ENCODE data around the gene TTF1.

DNA sequence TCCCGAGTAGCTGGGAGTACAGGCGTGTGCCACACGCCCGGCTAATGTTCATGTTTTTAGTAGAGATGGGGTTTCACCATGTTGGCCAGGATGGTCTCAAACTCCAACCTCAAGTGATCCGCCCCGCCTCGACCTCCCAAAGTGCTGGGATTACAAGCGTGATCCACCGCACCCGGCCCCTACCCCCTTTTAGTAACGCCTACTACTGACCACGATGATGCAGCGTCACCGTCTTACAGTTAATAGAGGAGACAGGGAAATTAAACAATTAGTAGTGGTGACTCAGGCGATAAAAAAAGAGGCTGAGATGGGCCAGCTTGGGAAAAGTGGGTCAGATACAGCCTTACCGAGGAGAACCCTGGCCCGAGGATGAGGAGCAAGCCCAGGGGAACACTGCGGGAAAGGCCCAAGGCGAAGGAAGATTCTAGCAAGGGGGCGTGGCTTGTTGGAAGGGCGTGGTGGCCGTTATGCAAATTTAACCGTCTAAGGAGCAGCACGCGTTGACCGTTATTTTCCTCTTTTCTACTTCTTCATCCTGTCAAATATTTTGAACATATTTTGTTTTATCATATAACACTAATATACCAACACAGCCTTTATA lies 50.2 kb downstream of the TTF1 start:
- TF ChIP-seq HSF4 (CRISPR knock-in tag; IDR thresholded peaks at IDR 0.05; ENCODE audit: borderline replicate concordance) (no peak), KLF6 (CRISPR knock-in tag; IDR thresholded peaks at IDR 0.05; ENCODE audit: borderline replicate concordance) (no peak), NR3C1 (CRISPR knock-in tag; IDR thresholded peaks at IDR 0.05) (no peak), HNRNPUL1 (IDR thresholded peaks at IDR 0.05; ENCODE audit: low read length) (no peak), ZFP30 (CRISPR knock-in tag; IDR thresholded peaks at IDR 0.05; ENCODE audit: borderline replicate concordance) (no peak), SREBF1 (IDR thresholded peaks at IDR 0.05; ENCODE audit: borderline replicate concordance, low read depth, low read length) (no peak), USF2 (CRISPR knock-in tag; IDR thresholded peaks at IDR 0.05) (no peak), ZBTB8A (IDR thresholded peaks at IDR 0.05; ENCODE audit: partially characterized antibody) (no peak)
- TF ChIP-seq, protein P1, sequence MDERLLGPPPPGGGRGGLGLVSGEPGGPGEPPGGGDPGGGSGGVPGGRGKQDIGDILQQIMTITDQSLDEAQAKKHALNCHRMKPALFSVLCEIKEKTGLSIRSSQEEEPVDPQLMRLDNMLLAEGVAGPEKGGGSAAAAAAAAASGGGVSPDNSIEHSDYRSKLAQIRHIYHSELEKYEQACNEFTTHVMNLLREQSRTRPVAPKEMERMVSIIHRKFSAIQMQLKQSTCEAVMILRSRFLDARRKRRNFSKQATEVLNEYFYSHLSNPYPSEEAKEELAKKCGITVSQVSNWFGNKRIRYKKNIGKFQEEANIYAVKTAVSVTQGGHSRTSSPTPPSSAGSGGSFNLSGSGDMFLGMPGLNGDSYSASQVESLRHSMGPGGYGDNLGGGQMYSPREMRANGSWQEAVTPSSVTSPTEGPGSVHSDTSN (CRISPR knock-in tag; IDR thresholded peaks at IDR 0.05; ENCODE audit: low read depth) = no peak
- TF ChIP-seq, protein P1 (tag; conservative IDR thresholded peaks at IDR 0.05; ENCODE audit: low read depth) = no peak
- TF ChIP-seq, protein P2, sequence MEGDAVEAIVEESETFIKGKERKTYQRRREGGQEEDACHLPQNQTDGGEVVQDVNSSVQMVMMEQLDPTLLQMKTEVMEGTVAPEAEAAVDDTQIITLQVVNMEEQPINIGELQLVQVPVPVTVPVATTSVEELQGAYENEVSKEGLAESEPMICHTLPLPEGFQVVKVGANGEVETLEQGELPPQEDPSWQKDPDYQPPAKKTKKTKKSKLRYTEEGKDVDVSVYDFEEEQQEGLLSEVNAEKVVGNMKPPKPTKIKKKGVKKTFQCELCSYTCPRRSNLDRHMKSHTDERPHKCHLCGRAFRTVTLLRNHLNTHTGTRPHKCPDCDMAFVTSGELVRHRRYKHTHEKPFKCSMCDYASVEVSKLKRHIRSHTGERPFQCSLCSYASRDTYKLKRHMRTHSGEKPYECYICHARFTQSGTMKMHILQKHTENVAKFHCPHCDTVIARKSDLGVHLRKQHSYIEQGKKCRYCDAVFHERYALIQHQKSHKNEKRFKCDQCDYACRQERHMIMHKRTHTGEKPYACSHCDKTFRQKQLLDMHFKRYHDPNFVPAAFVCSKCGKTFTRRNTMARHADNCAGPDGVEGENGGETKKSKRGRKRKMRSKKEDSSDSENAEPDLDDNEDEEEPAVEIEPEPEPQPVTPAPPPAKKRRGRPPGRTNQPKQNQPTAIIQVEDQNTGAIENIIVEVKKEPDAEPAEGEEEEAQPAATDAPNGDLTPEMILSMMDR (IDR thresholded peaks at IDR 0.05 in 2 of 3, conservative IDR thresholded peaks at IDR 0.05 in 1 of 3; ENCODE audit: insufficient read depth in 2 of 3, low read depth in 1 of 3, low read length in 3 of 3) = no peak

All from K562 (cell line).